T-helper 1 cell treated with Interleukin-12 subunit alpha and Interleukin-12 subunit beta and Interleukin-4 antibody, amounts not matched to agents 30 μg/mL and 1 μg/mL, for 36 hours (primary cell): Measurements from ENCODE around the gene NPAS3.

Experiments
- H3K27ac Mint-ChIP-seq: one replicate; pipeline ENCODE4 v1.8.0; 2021; ENCODE audit warnings: mild to moderate bottlenecking, mixed read lengths
- H3K27me3 Mint-ChIP-seq: one replicate; pipeline ENCODE4 v1.8.0; 2021; ENCODE audit warnings: low read depth, mixed read lengths
- H3K36me3 Mint-ChIP-seq: one replicate; pipeline ENCODE4 v1.8.0; 2021; ENCODE audit warnings: low read depth, mixed read lengths
- H3K4me1 Mint-ChIP-seq: one replicate; pipeline ENCODE4 v1.8.0; 2021; ENCODE audit warnings: low read depth, mixed read lengths
- H3K4me3 Mint-ChIP-seq: one replicate; pipeline ENCODE4 v1.8.0; 2021; ENCODE audit warnings: mild to moderate bottlenecking, moderate library complexity, mixed read lengths
- H3K9me3 Mint-ChIP-seq: one replicate; pipeline ENCODE4 v1.8.0; 2021; ENCODE audit warnings: mixed read lengths

The NPAS3 gene

GRCh38 chr14:33728010-33728498 lies 789.4 kb downstream of the NPAS3 start:
- Mint-ChIP-seq H3K4me3 (no peak overlapping the region), H3K9me3 (no peaks in the 10 kb centered on the region), H3K4me1 (no peaks in the 10 kb centered on the region), H3K27me3 (no peaks in the 10 kb centered on the region), H3K36me3 (no peaks in the 10 kb centered on the region), H3K27ac (no peak overlapping the region)

- no peak overlapping the region for H3K27ac Mint-ChIP-seq
- no peaks in the 10 kb centered on the region for H3K36me3 Mint-ChIP-seq
- no peak overlapping the region for H3K4me3 Mint-ChIP-seq
- H3K9me3 Mint-ChIP-seq: no peaks in the 10 kb centered on the region
- H3K4me1 Mint-ChIP-seq: peaks cover 1% of the 10 kb centered on the region
- H3K27me3 Mint-ChIP-seq: no peaks in the 10 kb centered on the region
Measured at GRCh38 chr14:33730156-33730555, 791.5 kb downstream of the NPAS3 start.

DNA sequence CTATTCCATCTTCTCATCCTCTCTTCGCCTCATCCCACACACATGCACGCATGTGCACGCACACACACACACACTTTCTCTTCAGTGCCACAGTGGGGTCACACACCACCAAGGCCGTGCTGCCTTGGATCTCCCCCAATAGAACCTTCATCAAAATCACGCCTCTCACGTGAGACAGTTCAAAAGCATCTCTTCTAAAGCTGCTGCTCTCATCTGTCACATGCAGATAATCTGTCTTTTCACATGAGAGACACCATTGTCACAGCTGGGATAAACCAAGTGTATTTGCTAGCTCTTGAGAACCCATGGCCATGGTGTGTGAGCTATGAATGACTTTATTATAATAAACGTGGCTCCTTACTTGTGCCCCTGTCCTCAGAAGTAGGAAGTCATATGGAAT lies 793.5 kb downstream of the NPAS3 start:
- no peaks in the 10 kb centered on the region for H3K36me3 Mint-ChIP-seq
- no peaks in the 10 kb centered on the region for H3K27me3 Mint-ChIP-seq
- no peak overlapping the region for H3K4me3 Mint-ChIP-seq
- peaks cover 1% of the 10 kb centered on the region for H3K4me1 Mint-ChIP-seq
- H3K27ac Mint-ChIP-seq: no peak overlapping the region
- H3K9me3 Mint-ChIP-seq: no peaks in the 10 kb centered on the region

- no peak overlapping the region for H3K4me3 Mint-ChIP-seq
- H3K27ac Mint-ChIP-seq: no peak overlapping the region
- no peaks in the 10 kb centered on the region for H3K36me3 Mint-ChIP-seq
- H3K9me3 Mint-ChIP-seq: no peaks in the 10 kb centered on the region
- no peaks in the 10 kb centered on the region for H3K27me3 Mint-ChIP-seq
- peaks cover 1% of the 10 kb centered on the region for H3K4me1 Mint-ChIP-seq
Measured at GRCh38 chr14:33733310-33733709, 794.6 kb downstream of the NPAS3 start.

GRCh38 chr14:33733721-33734120 lies 795.0 kb downstream of the NPAS3 start:
- Mint-ChIP-seq H3K4me1 (peaks cover 1% of the 10 kb centered on the region), H3K4me3 (no peak overlapping the region)

DNA sequence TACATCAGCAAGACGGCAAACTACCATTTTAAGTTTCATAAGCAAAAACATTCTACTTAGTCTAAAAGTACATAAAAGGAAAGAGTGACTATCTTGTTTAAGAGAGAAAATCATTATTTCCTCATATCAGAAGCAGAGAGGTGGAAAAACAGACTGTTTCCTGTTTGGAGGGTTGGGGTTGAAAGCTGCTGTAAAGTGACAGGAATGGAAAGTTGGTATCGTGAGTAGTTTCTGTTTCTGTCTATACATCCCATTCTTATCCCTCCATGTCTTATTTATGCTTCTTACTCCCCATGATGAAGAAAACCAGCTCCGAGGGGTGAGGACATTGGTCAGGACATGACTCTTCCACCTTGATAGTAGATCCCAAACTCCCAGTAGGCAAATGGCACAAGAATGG lies 795.7 kb downstream of the NPAS3 start:
- no peaks in the 10 kb centered on the region for H3K9me3 Mint-ChIP-seq
- H3K4me3 Mint-ChIP-seq: no peak overlapping the region
- peaks cover 1% of the 10 kb centered on the region for H3K4me1 Mint-ChIP-seq
- no peak overlapping the region for H3K27ac Mint-ChIP-seq
- no peaks in the 10 kb centered on the region for H3K27me3 Mint-ChIP-seq
- no peaks in the 10 kb centered on the region for H3K36me3 Mint-ChIP-seq

More at GRCh38 chr14:33733721-33734120, 795.0 kb downstream of the NPAS3 start:
- Mint-ChIP-seq H3K27ac (no peak overlapping the region), H3K9me3 (no peaks in the 10 kb centered on the region), H3K27me3 (no peaks in the 10 kb centered on the region), H3K36me3 (no peaks in the 10 kb centered on the region)

DNA sequence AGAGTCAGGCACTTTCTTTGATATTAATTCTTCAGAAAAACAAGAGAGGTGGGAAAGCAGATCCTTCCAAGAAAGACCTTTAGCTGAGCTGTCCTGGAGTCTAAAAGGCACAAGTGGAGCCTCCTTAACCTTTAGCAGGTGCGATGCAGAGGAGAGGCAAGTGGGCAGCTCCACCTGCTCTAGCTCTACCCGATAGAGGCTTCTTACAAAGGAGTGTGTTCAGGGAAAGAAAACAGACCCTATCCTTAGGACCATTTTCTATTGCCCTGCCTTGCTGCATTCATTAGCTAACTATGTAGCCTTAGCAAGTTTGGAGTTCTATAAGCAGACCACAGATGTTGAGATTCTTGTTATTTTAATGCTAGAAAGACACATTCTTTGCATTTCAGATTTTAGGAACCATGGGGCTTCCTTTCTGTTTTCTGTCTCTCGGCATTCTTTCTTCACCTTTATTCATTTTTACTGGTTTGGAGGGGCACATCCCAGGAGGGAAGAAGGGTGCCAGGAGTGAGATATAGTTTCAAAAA lies 797.7 kb downstream of the NPAS3 start:
- Mint-ChIP-seq H3K27ac (no peak overlapping the region), H3K9me3 (no peaks in the 10 kb centered on the region), H3K4me3 (no peak overlapping the region), H3K27me3 (no peaks in the 10 kb centered on the region), H3K36me3 (no peaks in the 10 kb centered on the region), H3K4me1 (peaks cover 1% of the 10 kb centered on the region)

- Mint-ChIP-seq H3K27ac (no peak overlapping the region), H3K4me1 (peaks cover 1% of the 10 kb centered on the region), H3K27me3 (no peaks in the 10 kb centered on the region), H3K36me3 (no peaks in the 10 kb centered on the region), H3K4me3 (no peak overlapping the region), H3K9me3 (no peaks in the 10 kb centered on the region)
Measured at GRCh38 chr14:33736979-33737378, 798.3 kb downstream of the NPAS3 start.

- Mint-ChIP-seq H3K9me3 (no peaks in the 10 kb centered on the region), H3K27ac (no peak overlapping the region), H3K4me1 (peaks cover 1% of the 10 kb centered on the region)
Measured at GRCh38 chr14:33737446-33737845, 798.8 kb downstream of the NPAS3 start.

GRCh38 chr14:33738029-33738428 lies 799.4 kb downstream of the NPAS3 start:
- no peak overlapping the region for H3K4me3 Mint-ChIP-seq
- H3K27ac Mint-ChIP-seq: no peak overlapping the region
- no peaks in the 10 kb centered on the region for H3K36me3 Mint-ChIP-seq
- H3K27me3 Mint-ChIP-seq: no peaks in the 10 kb centered on the region
- H3K9me3 Mint-ChIP-seq: no peaks in the 10 kb centered on the region
- H3K4me1 Mint-ChIP-seq: peaks cover 1% of the 10 kb centered on the region

More at GRCh38 chr14:33737446-33737845, 798.8 kb downstream of the NPAS3 start:
- H3K4me3 Mint-ChIP-seq: no peak overlapping the region
- H3K27me3 Mint-ChIP-seq: no peaks in the 10 kb centered on the region
- no peaks in the 10 kb centered on the region for H3K36me3 Mint-ChIP-seq

GRCh38 chr14:33738491-33738890 lies 799.8 kb downstream of the NPAS3 start:
- Mint-ChIP-seq H3K27ac (no peak overlapping the region), H3K4me3 (no peak overlapping the region), H3K9me3 (no peaks in the 10 kb centered on the region), H3K4me1 (peaks cover 1% of the 10 kb centered on the region), H3K36me3 (no peaks in the 10 kb centered on the region), H3K27me3 (no peaks in the 10 kb centered on the region)

GRCh38 chr14:33740531-33740930 lies 801.9 kb downstream of the NPAS3 start:
- Mint-ChIP-seq H3K4me3 (no peak overlapping the region), H3K4me1 (no peaks in the 10 kb centered on the region), H3K36me3 (no peaks in the 10 kb centered on the region), H3K27me3 (no peaks in the 10 kb centered on the region), H3K27ac (no peak overlapping the region), H3K9me3 (no peaks in the 10 kb centered on the region)

DNA sequence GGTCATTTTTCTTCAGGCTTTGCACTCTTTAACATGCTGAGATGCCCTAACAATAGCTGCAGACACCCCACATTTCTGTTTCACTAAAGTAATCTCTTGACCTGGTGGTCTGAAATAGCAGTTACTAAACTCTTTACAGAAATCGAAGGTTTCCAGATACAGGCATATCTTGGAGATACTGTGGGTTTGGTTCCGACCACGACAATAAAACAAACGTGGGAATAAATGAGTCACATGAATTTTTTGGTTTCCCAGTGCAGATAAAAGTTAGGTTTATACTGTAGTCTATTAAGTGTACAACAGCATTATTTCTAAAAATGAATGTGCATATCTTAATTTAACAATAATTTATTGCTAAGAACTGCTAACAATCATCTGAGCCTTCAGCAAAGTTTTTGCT lies 803.5 kb downstream of the NPAS3 start:
- Mint-ChIP-seq H3K4me1 (no peaks in the 10 kb centered on the region), H3K4me3 (no peak overlapping the region), H3K9me3 (no peaks in the 10 kb centered on the region), H3K27me3 (no peaks in the 10 kb centered on the region), H3K27ac (no peak overlapping the region), H3K36me3 (no peaks in the 10 kb centered on the region)

- no peak overlapping the region for H3K4me3 Mint-ChIP-seq
- H3K9me3 Mint-ChIP-seq: no peaks in the 10 kb centered on the region
- H3K36me3 Mint-ChIP-seq: no peaks in the 10 kb centered on the region
- no peaks in the 10 kb centered on the region for H3K4me1 Mint-ChIP-seq
- no peaks in the 10 kb centered on the region for H3K27me3 Mint-ChIP-seq
- no peak overlapping the region for H3K27ac Mint-ChIP-seq
Measured at GRCh38 chr14:33745163-33745562, 806.5 kb downstream of the NPAS3 start.

- Mint-ChIP-seq H3K36me3 (no peaks in the 10 kb centered on the region), H3K9me3 (no peaks in the 10 kb centered on the region), H3K27ac (no peak overlapping the region), H3K27me3 (no peaks in the 10 kb centered on the region), H3K4me3 (no peak overlapping the region), H3K4me1 (no peaks in the 10 kb centered on the region)
Measured at GRCh38 chr14:33747749-33748148, 809.1 kb downstream of the NPAS3 start.

DNA sequence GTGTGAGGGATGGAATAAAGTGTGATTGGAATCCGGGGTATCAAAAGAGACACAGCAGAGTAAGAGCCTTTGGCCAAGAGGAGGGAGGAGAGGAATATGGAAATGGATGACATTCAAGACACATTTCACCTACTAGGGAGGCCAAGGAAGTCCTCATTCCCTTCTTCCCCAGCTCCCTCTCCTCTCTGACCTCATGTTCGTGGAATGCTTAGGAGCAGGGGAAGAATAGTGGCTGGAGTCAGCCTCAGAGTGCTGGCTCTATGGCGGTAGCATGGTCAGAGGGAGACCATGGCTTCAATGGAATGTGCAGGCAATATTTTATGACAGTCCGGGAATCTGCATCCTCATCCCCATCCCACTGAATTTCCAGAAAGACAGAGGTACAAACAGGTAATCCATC lies 815.6 kb downstream of the NPAS3 start:
- H3K4me1 Mint-ChIP-seq: no peaks in the 10 kb centered on the region
- H3K27me3 Mint-ChIP-seq: peaks cover 3% of the 10 kb centered on the region
- no peak overlapping the region for H3K4me3 Mint-ChIP-seq
- no peaks in the 10 kb centered on the region for H3K9me3 Mint-ChIP-seq
- H3K36me3 Mint-ChIP-seq: no peaks in the 10 kb centered on the region
- H3K27ac Mint-ChIP-seq: no peak overlapping the region
